Prostate gland (tissue), 2 donors: ENCODE measurements around the gene C9orf50.

Source experiments
- POLR2A ChIP-seq: fragments of 450-650 bp; IDR thresholded peaks from one replicate; pipeline ENCODE4 v1.6.1; 2016; ENCODE audit warnings: antibody characterized with exemption, mild to moderate bottlenecking
- POLR2AphosphoS5 ChIP-seq: sonication (generic); formaldehyde crosslinking; IDR thresholded peaks from one replicate; pipeline ENCODE4 v1.6.1; 2017; ENCODE audit warnings: antibody characterized with exemption
- TF ChIP-seq, protein P1 (sequence below), 4 experiments: fragments of 200-600 bp in 2 of 4; fragments of 450-650 bp in 2 of 4; sonication (generic) in 2 of 4; IDR thresholded peaks; 1 replicate in 3 of 4; 2 replicates in 1 of 4; pipeline ENCODE4 v1.5.1; 2016 to 2019; ENCODE audit warnings: antibody characterized with exemption in 4 of 4, mild to moderate bottlenecking in 2 of 4, moderate library complexity in 2 of 4

DNA sequence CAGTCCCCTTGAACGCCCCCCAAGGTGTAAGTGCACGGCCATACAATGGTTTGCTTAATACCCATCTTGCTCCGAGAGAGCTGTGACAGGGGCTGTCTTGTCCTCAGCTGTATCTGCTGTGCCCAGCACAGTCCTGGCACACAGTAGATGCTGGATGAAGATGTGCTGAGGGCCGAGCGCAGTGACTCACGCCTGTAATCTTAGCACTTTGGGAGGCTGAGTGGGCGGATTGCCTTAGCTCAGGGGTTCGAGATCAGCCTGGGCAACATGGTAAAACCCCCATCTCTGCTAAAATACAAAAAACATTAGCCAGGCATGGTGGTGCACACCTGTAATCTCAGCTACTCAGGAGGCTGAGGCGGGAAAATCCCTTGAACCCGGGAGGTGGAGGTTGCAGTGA is 53.6 kb downstream of the C9orf50 start:
- TF ChIP-seq, protein P1, sequence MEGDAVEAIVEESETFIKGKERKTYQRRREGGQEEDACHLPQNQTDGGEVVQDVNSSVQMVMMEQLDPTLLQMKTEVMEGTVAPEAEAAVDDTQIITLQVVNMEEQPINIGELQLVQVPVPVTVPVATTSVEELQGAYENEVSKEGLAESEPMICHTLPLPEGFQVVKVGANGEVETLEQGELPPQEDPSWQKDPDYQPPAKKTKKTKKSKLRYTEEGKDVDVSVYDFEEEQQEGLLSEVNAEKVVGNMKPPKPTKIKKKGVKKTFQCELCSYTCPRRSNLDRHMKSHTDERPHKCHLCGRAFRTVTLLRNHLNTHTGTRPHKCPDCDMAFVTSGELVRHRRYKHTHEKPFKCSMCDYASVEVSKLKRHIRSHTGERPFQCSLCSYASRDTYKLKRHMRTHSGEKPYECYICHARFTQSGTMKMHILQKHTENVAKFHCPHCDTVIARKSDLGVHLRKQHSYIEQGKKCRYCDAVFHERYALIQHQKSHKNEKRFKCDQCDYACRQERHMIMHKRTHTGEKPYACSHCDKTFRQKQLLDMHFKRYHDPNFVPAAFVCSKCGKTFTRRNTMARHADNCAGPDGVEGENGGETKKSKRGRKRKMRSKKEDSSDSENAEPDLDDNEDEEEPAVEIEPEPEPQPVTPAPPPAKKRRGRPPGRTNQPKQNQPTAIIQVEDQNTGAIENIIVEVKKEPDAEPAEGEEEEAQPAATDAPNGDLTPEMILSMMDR (IDR thresholded peaks at IDR 0.05): no peak
- no peak for TF ChIP-seq POLR2A
- no peak for TF ChIP-seq POLR2AphosphoS5
